A673 (cell line): ENCODE data around the gene CPZ. TPM values are rescaled to one million over a fixed set of nuclear protein-coding genes. Genes with fewer than 3 reads are reported as not detected.

ENCODE experiments used
- BruUV-seq: library from RNA; stranded (reverse); fragments of 400-500 nt; replicated peaks from 2 replicates; lab custom pipeline; 2021; lab: Mats Ljungman, UMichigan
- CTCF ChIA-PET: fragments of 300-600 bp; sonication (Branson Sonifier 250); formaldehyde crosslinking; loops from one replicate; lab custom pipeline; 2022; ENCODE audit warnings: antibody characterized with exemption; lab: Charles Lee
- POLR2A ChIA-PET: fragments of 300-600 bp; sonication (Branson Sonifier 250); formaldehyde crosslinking; loops from one replicate; lab custom pipeline; 2022; ENCODE audit warnings: antibody characterized with exemption; ENCODE audit not compliant: low non-redundant PET; lab: Charles Lee
- DNase-seq: peaks from one replicate; pipeline ENCODE4 v3.0.0-alpha.2; 2015; ENCODE audit warnings: low spot score
- H3K27ac ChIP-seq: fragments of 200-600 bp; sonication (generic); 2 replicates; pipeline ENCODE4 v1.5.1; 2016; ENCODE audit warnings: mixed run types, low read depth, mild to moderate bottlenecking, mixed read lengths, antibody characterized with exemption, low read length; ENCODE audit not compliant: poor library complexity, severe bottlenecking
- H3K27me3 ChIP-seq: fragments of 200-600 bp; sonication (generic); replicated peaks from 2 replicates; pipeline ENCODE4 v1.6.1; 2017; ENCODE audit warnings: mixed run types, low read depth, mild to moderate bottlenecking, mixed read lengths, antibody characterized with exemption, low read length; ENCODE audit not compliant: insufficient read depth, poor library complexity
- H3K36me3 ChIP-seq: fragments of 200-600 bp; sonication (generic); 2 replicates; pipeline ENCODE4 v1.6.1; 2016; ENCODE audit warnings: mixed run types, mild to moderate bottlenecking, mixed read lengths, antibody characterized with exemption, low read length; ENCODE audit not compliant: insufficient read depth, poor library complexity, severe bottlenecking
- H3K4me1 ChIP-seq: fragments of 200-600 bp; sonication (generic); 2 replicates; pipeline ENCODE4 v1.6.1; 2017; ENCODE audit warnings: mixed run types, mild to moderate bottlenecking, mixed read lengths, antibody characterized with exemption, low read length; ENCODE audit not compliant: insufficient read depth, poor library complexity, severe bottlenecking
- H3K4me3 ChIP-seq: fragments of 200-600 bp; sonication (generic); 2 replicates; pipeline ENCODE4 v1.5.1; 2016; ENCODE audit warnings: low read depth, mixed run types, mild to moderate bottlenecking, mixed read lengths, low read length; ENCODE audit not compliant: poor library complexity, severe bottlenecking
- H3K9me3 ChIP-seq: fragments of 200-600 bp; sonication (generic); 2 replicates; pipeline ENCODE4 v1.6.1; 2016; ENCODE audit warnings: mixed run types, low read depth, mild to moderate bottlenecking, mixed read lengths, antibody characterized with exemption, low read length; ENCODE audit not compliant: poor library complexity, severe bottlenecking
- EZH2 ChIP-seq: fragments of 200-600 bp; sonication (generic); IDR thresholded peaks from 2 replicates; pipeline ENCODE4 v1.6.1; 2017; ENCODE audit warnings: borderline replicate concordance, low read depth, mild to moderate bottlenecking, mixed read lengths, antibody characterized with exemption, low read length; ENCODE audit not compliant: poor library complexity, severe bottlenecking
- intact Hi-C: fragments of 100-400 bp; cut with micrococcal nuclease; formaldehyde crosslinking; loops from one replicate; pipeline ENCODE4 v1.10.0; 2022; ENCODE audit not compliant: unreplicated experiment
- total RNA-seq: library from RNA; stranded (reverse); gene quantifications from 2 replicates; pipeline ENCODE4 v1.2.3, GENCODE V29; 2021
- TF ChIP-seq, protein P1 (sequence below): fragments of 300-800, 200-600 bp; sonication (generic); conservative IDR thresholded peaks from 2 replicates; pipeline ENCODE4 v1.5.1; 2017; ENCODE audit warnings: low read depth, mild to moderate bottlenecking, antibody characterized with exemption, low read length, moderate library complexity, mixed read lengths

The CPZ gene
- total RNA-seq, 1 experiment from 2014 or later: 0.34 TPM

DNA sequence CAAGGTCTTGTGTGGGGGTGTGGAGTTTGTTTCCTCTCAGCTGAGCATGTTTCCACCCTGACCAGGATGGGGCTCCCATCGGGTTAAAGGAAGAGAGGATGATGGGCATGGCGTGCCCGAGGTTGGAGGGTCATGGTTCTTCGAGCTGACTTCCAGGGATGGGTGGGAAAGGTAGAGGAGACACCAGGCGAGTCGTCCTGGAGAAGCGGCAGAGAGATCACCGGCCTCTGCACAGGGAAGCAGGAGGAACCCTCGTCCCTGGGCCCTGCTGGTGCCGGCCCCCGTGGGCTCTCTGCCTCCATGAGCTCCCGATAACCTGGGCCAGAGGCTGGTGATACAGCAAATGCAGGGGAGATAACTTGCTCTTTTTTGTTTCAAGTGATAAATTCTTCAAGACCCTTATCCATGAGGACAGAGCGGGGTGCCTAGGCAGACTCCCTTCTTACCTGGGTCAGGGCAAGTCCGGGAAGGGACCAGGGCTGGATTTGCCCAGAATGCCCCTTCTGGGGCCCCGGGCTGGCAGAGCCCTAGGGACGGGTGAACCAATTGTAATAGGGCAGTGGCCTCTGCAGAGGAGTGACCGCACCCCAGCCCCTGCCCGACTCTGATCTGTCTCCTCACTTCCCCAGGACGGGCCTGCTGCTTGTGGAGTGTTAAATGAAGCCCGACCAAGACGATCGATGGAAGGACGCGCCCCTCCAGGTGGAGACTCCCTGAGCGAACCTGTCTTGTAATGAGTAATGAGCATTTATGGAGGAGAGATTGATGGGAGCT, 63.0 kb downstream of the CPZ start:
- ChIA-PET CTCF (no interaction called here), POLR2A (no interaction called here)
- H3K9me3 ChIP-seq: no peaks in the 10 kb centered on the region
- no peaks in the 10 kb centered on the region for H3K36me3 ChIP-seq
- no TSS peak for BruUV-seq
- H3K27ac ChIP-seq: no peak overlapping the region
- H3K27me3 ChIP-seq: peaks cover 50% of the 10 kb centered on the region
- intact Hi-C loops: no loop called here
- DNase-seq: no peak
- no peak overlapping the region for H3K4me3 ChIP-seq
- TF ChIP-seq, protein P1, sequence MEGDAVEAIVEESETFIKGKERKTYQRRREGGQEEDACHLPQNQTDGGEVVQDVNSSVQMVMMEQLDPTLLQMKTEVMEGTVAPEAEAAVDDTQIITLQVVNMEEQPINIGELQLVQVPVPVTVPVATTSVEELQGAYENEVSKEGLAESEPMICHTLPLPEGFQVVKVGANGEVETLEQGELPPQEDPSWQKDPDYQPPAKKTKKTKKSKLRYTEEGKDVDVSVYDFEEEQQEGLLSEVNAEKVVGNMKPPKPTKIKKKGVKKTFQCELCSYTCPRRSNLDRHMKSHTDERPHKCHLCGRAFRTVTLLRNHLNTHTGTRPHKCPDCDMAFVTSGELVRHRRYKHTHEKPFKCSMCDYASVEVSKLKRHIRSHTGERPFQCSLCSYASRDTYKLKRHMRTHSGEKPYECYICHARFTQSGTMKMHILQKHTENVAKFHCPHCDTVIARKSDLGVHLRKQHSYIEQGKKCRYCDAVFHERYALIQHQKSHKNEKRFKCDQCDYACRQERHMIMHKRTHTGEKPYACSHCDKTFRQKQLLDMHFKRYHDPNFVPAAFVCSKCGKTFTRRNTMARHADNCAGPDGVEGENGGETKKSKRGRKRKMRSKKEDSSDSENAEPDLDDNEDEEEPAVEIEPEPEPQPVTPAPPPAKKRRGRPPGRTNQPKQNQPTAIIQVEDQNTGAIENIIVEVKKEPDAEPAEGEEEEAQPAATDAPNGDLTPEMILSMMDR: no peak
- no peak for TF ChIP-seq EZH2
- no peaks in the 10 kb centered on the region for H3K4me1 ChIP-seq

DNA sequence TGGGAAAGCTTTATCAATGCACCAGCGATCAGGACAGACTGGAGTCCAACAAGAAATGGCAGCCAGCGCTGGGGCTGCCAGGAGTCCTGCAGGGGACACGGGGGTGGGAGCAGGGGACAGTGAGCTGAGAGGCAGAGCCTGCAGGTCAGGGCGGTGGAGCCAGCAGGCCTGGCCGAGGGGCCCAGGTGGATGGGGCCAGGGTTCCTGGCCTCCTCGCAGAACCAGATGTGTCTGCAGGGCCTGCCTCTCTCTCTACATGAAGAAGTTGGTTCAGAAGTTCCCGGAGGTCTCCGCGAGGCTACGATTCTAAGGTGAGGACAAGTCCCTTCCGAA, 63.6 kb downstream of the CPZ start:
- BruUV-seq: no TSS peak

DNA sequence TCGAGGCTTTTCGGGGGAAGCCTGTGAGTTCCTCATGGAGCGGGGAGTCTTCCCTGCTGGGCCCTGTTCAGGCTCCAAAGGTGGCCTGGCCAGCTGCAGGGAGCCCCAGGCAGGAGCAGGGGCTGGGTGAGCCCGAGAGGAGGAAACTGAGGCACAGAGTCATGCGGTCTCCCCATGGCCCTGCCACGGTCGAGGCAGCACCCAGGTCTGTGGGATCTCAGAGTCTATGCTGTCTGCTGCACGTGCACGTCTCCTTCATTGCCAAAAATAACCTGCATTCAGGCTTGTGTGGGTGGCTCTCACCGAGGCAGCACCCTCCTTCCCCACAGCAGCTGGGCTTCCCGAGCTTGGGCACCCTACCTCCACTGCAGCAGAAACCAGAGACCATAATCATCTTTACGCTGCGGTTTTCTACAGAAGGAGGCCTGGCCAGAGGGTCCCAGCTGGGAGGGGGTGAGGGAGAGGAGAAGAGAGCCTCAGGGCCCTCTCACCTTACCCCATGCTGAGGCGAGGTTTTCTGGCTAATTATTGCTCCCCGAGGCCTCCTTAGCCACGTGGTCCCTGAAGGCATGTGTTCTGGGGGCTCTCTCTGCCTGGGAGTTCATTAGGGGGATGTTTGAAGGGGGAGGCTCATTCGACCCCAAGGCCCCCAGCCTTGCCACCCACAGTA, 64.3 kb downstream of the CPZ start:
- intact Hi-C loops: no loop called here
- no peak overlapping the region for H3K4me3 ChIP-seq
- H3K9me3 ChIP-seq: no peaks in the 10 kb centered on the region
- peaks cover 43% of the 10 kb centered on the region for H3K27me3 ChIP-seq
- ChIA-PET CTCF (no interaction called here), POLR2A (no interaction called here)
- no peak for TF ChIP-seq EZH2
- TF ChIP-seq, protein P1: no peak
- no TSS peak for BruUV-seq
- no peak for DNase-seq
- H3K4me1 ChIP-seq: no peaks in the 10 kb centered on the region
- no peak overlapping the region for H3K27ac ChIP-seq
- no peaks in the 10 kb centered on the region for H3K36me3 ChIP-seq

More for the DNA sequence above, 63.6 kb downstream of the CPZ start:
- POLR2A ChIA-PET: no interaction called here
- Histone ChIP-seq H3K27me3 (peaks cover 44% of the 10 kb centered on the region), H3K4me3 (no peak overlapping the region), H3K9me3 (no peaks in the 10 kb centered on the region), H3K27ac (no peak overlapping the region), H3K36me3 (no peaks in the 10 kb centered on the region), H3K4me1 (no peaks in the 10 kb centered on the region)
- intact Hi-C loops: no loop called here
- TF ChIP-seq, protein P1: no peak
- no peak for TF ChIP-seq EZH2
- CTCF ChIA-PET: no interaction called here
- DNase-seq: no peak
